DMS 273 (cell line): Measurements from ENCODE around the gene FOXR1.
"Not testable (repeated sequence)": the region's sequence is repeated elsewhere in the genome, so short reads cannot be mapped to it uniquely, and the experiment has no call there.

Experiments
- DNase-seq: peaks from one replicate; lab custom pipeline; 2025; ENCODE audit not compliant: unreplicated experiment; lab: John Stamatoyannopoulos, UW

The FOXR1 gene

GRCh38 chr11:118991486-118992038 lies 20.0 kb downstream of the FOXR1 start:
- DNase-seq, result not testable (repeated sequence)

GRCh38 chr11:118996926-118997626 lies 25.5 kb downstream of the FOXR1 start:
- peak; percentile 41 for DNase-seq

GRCh38 chr11:118997627-118998387 lies 26.2 kb downstream of the FOXR1 start, which contains the start of gene CENATAC:
CENATAC (plus strand) TSS chr11:118998138; CDS start chr11:118998198, 60 bp downstream.
- peak; percentile 92 for DNase-seq

- peak; percentile 37 for DNase-seq
Observed at GRCh38 chr11:118998388-118998717, 26.8 kb downstream of the FOXR1 start.

- DNase-seq, result no peak
Observed at GRCh38 chr11:118998822-118999221, 27.3 kb downstream of the FOXR1 start.

- no peak for DNase-seq
Observed at GRCh38 chr11:119000906-119001305, 29.3 kb downstream of the FOXR1 start.

- no peak for DNase-seq
Observed at GRCh38 chr11:119006656-119007055, 35.1 kb downstream of the FOXR1 start.

GRCh38 chr11:119011476-119012053 lies 40.0 kb downstream of the FOXR1 start:
- no peak for DNase-seq

GRCh38 chr11:119012629-119013170 lies 41.1 kb downstream of the FOXR1 start:
- no peak for DNase-seq

- DNase-seq, result peak; percentile 15
Observed at GRCh38 chr11:119014209-119014924, 42.8 kb downstream of the FOXR1 start.

GRCh38 chr11:119015054-119015611 lies 43.6 kb downstream of the FOXR1 start:
- DNase-seq, result peak; percentile 12

- DNase-seq, result no peak
Observed at GRCh38 chr11:119016216-119017009, 44.9 kb downstream of the FOXR1 start.

- not testable (repeated sequence) for DNase-seq
Observed at GRCh38 chr11:119017377-119017776, 45.8 kb downstream of the FOXR1 start.

- DNase-seq, result peak; percentile 96
Observed at GRCh38 chr11:119018074-119018938, 46.7 kb downstream of the FOXR1 start, which contains the start of the genes RPS25 and TRAPPC4. RPS25 (minus strand) TSS chr11:119018343; CDS start chr11:119018284, 59 bp downstream. TRAPPC4 (plus strand) TSS chr11:119018766; CDS start chr11:119018796, 30 bp downstream.

- DNase-seq, result peak; percentile 46
Observed at GRCh38 chr11:119019996-119020395, 48.4 kb downstream of the FOXR1 start.

GRCh38 chr11:119021631-119022030 lies 50.1 kb downstream of the FOXR1 start:
- DNase-seq, result no peak

- DNase-seq, result no peak
Observed at GRCh38 chr11:119023741-119024140, 52.2 kb downstream of the FOXR1 start.

GRCh38 chr11:119024430-119025098 lies 53.0 kb downstream of the FOXR1 start:
- no peak for DNase-seq
